T follicular helper cell (primary cell): ENCODE results near the gene SLC7A8.

Experiments used
- DNase-seq: peaks from one replicate; pipeline ENCODE4 v3.0.0-alpha.2; 2020; ENCODE audit warnings: low read depth

Gene SLC7A8

DNA sequence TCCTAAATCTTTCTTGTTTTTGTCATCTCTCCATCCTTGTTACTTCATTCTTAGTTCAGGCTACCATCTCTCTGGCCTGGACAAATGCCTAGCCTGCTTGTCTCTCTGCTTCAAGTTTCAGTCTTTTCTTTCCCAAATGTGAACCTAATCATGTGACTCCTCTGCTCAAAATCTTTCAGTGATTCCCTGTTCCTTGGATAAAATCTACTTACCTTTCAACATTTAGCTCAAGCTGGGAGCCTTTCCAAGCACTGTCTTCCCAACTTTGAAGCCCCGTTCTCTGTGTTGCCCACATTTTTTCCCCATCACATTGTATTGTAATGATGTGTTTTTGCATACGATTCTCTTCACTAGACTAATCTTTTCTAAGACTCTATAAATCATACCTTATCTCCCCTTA, 24.7 kb downstream of the SLC7A8 start:
- no peak for DNase-seq

- no peak for DNase-seq
These were observed 28.4 kb downstream of the SLC7A8 start for GRCh38 chr14:23154964-23155587.

DNA sequence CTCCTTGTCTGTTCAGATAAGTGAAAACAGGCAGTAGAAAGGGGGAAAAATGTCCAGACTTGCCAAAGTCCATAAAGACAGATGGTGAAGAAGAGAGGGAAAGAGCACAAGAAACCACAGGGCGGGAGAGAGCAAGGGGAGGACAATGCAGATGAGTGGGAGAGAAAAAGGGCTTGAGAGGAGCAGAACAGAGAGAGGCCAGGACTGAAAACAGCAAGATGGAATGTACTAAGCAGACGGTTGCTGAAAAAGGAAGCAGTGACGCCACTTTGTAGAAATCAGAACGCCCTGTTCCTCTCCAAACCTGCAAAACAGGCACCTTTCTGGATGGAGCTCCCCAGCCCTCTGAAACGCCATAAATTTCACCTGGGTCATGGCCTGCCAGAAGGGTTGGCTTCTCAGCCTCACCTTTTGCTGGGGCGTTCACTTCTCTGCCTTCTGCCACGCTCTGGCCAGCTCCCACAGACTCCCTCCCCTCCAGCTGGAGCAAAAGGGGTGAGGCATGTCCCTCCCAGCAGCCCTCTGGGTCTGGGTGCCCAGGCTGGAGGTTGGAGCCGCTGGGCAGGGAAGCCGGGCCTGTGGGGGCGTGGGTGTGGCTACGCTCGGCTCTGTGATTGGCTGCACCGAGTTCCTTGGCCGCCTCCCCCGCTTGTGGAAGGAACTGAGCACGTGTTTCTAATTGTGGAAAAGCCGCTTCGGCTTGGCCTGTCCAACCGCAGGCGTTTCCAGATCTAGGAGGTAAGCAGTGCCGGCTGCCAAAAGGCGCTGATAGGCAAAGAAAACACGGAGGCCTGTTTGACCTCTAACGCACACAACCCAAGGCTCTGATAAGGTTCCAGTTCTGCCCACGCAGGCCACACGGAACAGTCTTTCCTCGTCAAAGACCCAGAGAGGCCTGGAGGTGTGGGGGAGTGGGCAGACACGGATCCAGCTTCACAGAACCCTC, 29.3 kb downstream of the SLC7A8 start:
- no peak for DNase-seq

DNA sequence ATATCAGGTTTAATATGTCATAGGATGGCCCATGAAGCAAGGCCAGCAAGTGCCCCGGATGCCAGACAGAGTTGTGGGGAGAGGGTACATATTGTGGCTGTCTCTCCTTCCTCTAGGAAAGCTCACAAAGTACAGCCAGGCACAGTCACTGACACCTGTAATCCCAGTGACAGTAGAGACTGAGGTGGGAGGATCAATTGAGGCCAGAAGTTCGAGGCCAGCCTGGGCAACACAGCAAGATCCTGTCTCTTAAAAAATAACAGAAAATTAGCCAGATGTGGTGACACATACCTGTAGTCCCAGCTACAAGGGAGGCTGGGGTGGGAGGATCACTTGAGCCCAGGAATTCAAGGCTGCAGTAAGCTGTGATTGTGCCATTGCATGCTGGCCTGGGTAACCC, 32.1 kb downstream of the SLC7A8 start:
- no peak for DNase-seq

DNA sequence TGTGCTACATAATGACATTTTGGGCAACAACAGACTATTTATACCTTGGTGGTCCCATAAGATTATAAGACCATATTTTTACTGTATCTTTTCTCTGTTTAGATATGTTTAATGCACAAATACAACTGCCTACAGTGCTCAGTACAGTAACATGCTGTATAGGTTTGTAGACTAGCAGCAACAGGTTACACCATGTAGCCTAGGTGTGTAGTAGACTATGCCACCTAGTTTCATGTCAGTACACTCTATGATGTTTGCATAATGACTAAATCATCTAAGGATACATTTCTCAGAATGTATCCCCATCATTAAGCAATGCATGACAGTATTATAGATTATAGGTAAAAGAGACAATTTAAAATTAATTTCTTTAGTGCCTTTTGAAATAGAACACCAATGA, 33.7 kb downstream of the SLC7A8 start:
- DNase-seq, result no peak

DNA sequence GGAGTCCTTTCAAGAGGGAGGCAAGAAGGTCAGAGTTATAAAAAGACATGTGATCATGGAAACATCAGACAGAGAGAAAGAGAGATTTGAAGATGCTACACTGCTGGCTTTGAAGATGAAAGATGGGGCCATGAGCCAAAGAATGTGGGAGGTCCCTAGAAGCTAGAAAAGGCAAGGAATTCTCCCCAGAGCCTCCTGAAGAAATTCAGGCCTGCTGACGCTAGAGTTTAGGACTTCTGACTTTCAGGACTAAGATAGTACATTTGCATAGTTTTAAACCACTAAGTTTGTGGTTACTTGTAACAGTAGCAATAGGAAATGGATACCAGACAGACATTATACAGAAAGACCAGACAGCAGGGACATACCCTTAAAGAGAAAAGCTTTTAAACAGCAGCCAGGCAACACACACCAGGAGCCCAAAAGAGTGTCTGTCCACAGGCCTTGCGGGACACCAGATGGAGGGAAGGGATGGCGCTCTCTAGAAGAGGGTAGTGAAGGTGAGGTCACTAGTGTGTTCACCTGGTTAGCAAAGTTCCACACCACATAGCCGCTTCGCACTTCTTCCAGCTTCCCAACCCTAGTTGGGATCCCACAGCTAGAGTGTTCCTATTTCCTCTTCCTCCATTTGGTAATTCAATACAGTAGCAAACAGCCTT, 34.7 kb downstream of the SLC7A8 start:
- DNase-seq, result no peak

- DNase-seq, result no peak
These were observed 35.8 kb downstream of the SLC7A8 start for GRCh38 chr14:23147676-23148075.

- no peak for DNase-seq
These were observed 36.5 kb downstream of the SLC7A8 start for GRCh38 chr14:23146980-23147379.

GRCh38 chr14:23146351-23146910, 37.0 kb downstream of the SLC7A8 start:
- no peak for DNase-seq

DNA sequence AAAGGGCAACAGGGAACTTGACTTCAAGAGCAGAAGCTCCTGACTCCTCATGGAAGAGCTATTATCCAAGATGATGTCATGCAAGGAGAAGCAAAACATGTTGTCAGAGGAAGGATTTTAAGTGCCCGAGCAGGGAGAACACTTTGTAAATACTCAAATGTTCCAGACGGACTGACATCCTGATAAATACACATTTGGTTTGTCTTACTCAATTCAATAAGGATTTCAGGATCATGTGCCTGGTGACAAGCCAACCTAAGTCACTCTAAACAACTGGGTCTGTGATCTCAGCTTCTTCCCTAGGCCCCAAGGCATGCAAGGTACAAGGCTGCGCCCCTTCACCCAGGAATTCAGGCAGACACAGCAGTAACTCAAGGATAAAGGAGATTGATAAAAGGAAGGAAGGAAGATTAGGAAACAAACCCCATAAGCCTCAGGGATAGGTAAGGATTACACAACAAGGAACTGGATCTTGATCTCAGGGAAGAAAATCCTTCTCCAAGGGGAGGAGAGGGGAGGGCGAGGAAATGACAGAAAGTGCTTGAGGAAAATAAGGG, 37.6 kb downstream of the SLC7A8 start:
- DNase-seq, result no peak

- DNase-seq, result no peak
These were observed 39.5 kb downstream of the SLC7A8 start for GRCh38 chr14:23143911-23144310.

GRCh38 chr14:23142826-23143225, 40.6 kb downstream of the SLC7A8 start:
- DNase-seq, result no peak

- no peak for DNase-seq
These were observed 41.6 kb downstream of the SLC7A8 start for GRCh38 chr14:23141706-23142444.

GRCh38 chr14:23140371-23140770, 43.1 kb downstream of the SLC7A8 start:
- DNase-seq, result no peak

DNA sequence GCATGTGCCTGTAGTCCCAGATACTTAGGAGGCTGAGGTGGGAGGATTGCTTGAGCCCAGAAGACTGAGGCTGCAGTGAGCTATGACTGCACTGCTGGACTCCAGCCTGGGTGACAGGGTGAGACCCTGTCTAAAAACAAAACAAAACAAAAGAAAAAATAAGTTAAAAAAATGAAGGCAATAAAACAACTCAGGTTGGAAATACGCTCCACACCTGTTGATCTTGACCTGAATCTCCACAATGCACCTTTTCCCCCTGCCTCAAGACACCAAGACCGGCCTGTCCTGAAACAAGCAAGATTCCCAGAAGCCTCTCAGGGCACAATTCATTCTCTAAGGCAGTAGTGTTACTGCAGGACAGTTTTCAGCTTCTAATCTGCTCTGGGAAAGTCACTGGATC, 43.6 kb downstream of the SLC7A8 start:
- no peak for DNase-seq

GRCh38 chr14:23137813-23138535, 45.5 kb downstream of the SLC7A8 start:
- no peak for DNase-seq

- DNase-seq, result no peak
These were observed 46.2 kb downstream of the SLC7A8 start for GRCh38 chr14:23137192-23137812.

DNA sequence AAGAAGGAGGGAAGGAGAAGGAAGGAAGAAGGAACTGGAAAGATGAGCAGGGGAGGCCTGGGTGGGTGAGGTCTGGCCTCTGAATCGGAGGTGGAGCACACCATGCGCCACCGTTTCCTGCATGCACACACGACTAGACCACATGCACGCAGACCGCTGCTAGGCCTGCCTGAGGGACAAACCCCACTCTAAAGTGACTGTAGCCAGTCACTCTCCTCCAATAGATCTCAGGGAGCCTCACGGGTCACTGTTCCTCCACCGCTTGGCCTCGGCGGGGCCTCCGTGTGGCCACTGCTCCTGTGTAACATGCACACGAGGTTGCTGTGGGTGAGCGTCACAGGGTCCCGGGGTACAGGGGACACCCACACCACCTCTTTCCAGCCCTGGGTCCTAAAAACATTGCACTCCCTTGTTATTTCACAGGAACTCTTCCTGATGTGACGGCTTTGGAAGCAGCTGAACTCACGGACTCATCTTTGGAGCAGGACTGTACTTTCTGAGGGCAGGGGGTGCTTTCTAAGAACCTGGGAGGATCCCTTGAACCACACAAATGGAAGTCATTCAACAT, 46.8 kb downstream of the SLC7A8 start:
- no peak for DNase-seq

DNA sequence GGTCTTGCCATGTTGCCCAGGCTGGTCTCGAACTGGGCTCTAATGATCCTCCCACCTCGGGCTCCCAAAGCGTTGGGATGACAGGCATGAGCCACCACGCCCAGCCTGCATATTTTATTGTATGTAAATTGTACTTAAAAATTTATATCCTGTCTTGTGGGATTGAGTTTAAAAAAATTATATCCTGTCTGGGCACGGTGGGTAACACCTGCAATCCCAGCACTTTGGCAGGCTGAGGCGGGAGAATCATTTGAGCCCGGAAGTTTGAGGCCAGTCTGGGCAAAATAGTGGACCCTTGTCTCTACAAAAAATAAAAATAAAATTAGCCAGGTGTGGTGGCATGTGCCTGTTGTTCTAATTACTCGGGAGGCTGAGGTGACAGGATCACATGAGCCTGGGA, 50.5 kb downstream of the SLC7A8 start:
- DNase-seq, result no peak

DNA sequence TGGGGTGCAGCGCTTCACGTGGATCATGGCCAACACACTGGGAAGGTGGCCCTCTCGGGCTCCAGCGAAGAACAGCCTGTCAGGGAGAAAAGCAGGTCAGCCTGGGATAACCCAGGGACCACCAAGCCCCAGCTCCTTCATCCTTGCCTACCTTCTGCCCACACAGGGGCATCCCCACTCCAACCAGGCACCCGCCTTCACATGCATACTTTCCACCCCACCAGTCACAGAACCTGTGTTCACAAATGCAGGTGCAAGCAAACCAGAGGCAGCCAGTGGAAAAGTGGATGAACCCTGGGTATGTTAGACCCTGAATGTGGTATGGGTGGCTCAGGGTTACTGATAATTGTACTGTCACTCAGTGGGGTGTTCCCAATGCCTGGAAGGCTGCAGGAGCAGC, 52.0 kb downstream of the SLC7A8 start:
- DNase-seq, result no peak
